Uterus (tissue), 2 donors: ENCODE results near the gene TMPRSS9.

Source experiments
- CTCF ChIP-seq, 4 experiments: fragments of 200-600 bp in 2 of 4; fragments of 450-650 bp in 2 of 4; sonication (generic) in 2 of 4; IDR thresholded peaks; one replicate each; pipeline ENCODE4 v1.5.1; 2016 to 2019; ENCODE audit warnings: antibody characterized with exemption in 4 of 4, mild to moderate bottlenecking in 2 of 4, moderate library complexity in 1 of 4
- POLR2A ChIP-seq, 2 donors: fragments of 450-650 bp; IDR thresholded peaks; one replicate each; pipeline ENCODE4 v1.6.1; 2016; ENCODE audit warnings: antibody characterized with exemption in 2 of 2, mild to moderate bottlenecking in 1 of 2, moderate library complexity in 1 of 2

DNA sequence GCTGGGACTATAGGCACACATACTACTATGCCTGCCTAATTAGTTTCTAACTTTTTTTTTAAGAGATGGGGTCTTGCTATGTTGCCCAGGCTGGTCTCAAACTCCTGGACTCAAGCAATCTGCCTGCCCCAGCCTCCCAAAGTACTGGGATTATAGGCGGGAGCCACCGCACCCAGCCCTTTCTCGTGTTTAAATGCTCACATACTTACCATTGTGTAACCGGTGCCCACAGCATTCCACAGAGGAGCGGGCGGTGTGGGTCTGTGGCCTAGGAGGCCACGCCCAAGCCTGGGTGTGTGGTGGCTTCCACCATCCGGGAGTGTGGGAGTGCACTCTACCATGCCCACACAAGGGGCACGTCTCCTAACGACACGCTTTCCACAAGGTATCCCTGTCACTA is 89.0 kb downstream of the TMPRSS9 start:
- TF ChIP-seq CTCF (IDR thresholded peaks at IDR 0.05) (no peak), POLR2A (IDR thresholded peaks at IDR 0.05) (no peak)
